ENCODE results near the gene POLRMT. TPM values are rescaled to one million over a fixed set of nuclear protein-coding genes. Genes with fewer than 3 reads are reported as not detected.

Gene POLRMT
- polyA plus RNA-seq, 1 of the 3 experiments (the other 2 are of a cell fraction) = 38.2 TPM

GRCh38 chr19:653425-653824 lies 20.1 kb upstream of the POLRMT start (continued):
- TF ChIP-seq CTCF (IDR thresholded peaks at IDR 0.05) = no peak
- TF ChIP-seq TAF1 (IDR thresholded peaks at IDR 0.05; ENCODE audit: borderline replicate concordance, low read depth, low read length) = no peak

DNA sequence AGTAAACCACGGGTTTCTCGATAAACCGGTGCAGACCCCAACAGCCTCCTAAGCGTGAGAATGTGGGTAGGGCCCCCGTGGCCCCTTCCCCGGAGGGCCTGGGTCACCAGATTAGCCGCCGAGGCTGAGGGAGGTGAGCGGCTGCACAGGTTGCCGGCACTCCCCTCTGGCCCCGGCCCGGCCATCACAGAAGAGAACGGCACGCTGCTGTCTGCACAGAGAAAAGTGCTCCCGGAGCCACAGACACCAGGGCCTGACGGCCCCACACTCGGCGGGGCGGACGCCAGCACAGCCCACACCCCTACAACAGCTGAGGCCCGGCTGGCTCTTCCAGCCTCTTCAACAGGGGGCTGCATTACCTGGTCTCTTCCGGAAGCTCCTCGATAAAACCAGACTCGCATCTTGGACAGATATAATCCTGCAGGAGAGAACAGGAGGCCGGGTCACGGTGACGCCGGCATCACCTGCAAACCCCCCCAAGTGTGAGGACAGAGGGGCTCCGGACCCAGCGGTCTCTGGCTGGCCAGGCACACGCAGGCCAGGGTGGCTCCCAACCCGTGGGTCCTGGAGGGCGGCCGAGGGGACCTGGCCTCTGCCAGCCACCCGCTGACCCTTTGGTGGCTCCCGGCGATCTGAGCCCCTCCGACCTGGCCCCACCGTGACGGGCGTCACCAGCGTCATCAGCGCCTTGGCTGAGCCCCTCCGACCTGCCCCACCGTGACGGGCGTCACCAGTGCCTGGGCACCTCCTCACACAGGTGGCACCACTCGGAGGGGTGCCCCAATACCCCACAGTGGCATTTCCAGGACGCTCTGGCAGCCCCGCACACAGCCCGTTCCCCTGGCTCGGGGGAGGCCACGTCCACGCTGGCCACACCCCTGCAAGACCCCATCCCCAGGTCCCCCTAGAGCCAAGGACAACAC lies 19.4 kb upstream of the POLRMT start:
- Histone ChIP-seq H3K4me2 (no peak overlapping the region), H3K36me3 (replicated peaks in 1 of 2; ENCODE audit: control insufficient read depth in 1 of 2, insufficient read depth in 2 of 2, low read length in 1 of 2) (peaks cover 0 to 36% of the 10 kb centered on the region in 2 experiments), H3F3A (replicated peaks; ENCODE audit: insufficient read depth) (no peaks in the 10 kb centered on the region), H3K9ac (no peak overlapping the region), H3K9me3 (no peaks in the 10 kb centered on the region), H3K27me3 (ENCODE audit: insufficient read depth) (no peaks in the 10 kb centered on the region), H3K4me3 (ENCODE audit: low read depth in 2 of 2, low read length in 1 of 2) (no peak overlapping the region), H2AFZ (ENCODE audit: low read depth) (no peak overlapping the region), H3K9me2 (no peaks in the 10 kb centered on the region), H3K27ac (ENCODE audit: low read depth in 2 of 2, low read length in 1 of 2) (no peak overlapping the region), H3K79me2 (ENCODE audit: insufficient read depth) (peaks cover 62% of the 10 kb centered on the region), H3K4me1 (ENCODE audit: control insufficient read depth in 1 of 2, insufficient read depth in 2 of 2, low read depth in 1 of 2, low read length in 1 of 2) (no peaks in the 10 kb centered on the region), H4K20me1 (ENCODE audit: insufficient read depth) (peaks cover 59% of the 10 kb centered on the region)
- ChIA-PET POLR2A (no interaction called here), CTCF (no interaction called here)
- TF ChIP-seq FOXM1 (IDR thresholded peaks at IDR 0.05; ENCODE audit: low read depth) (no peak), GABPA (IDR thresholded peaks at IDR 0.05; ENCODE audit: low read depth) (no peak), GATA2 (CRISPR knock-in tag; IDR thresholded peaks at IDR 0.05) (no peak), TAF1 (IDR thresholded peaks at IDR 0.05; ENCODE audit: borderline replicate concordance, low read depth, low read length) (no peak), EZH2phosphoT487 (IDR thresholded peaks at IDR 0.05; ENCODE audit: borderline replicate concordance, low read depth) (no peak), MXI1 (IDR thresholded peaks at IDR 0.05; ENCODE audit: low read depth, low read length) (no peak), MEF2A (IDR thresholded peaks at IDR 0.05; ENCODE audit: borderline replicate concordance, low read depth) (no peak), ELF1 (IDR thresholded peaks at IDR 0.05) (no peak), CHD2 (IDR thresholded peaks at IDR 0.05; ENCODE audit: low read length, partially characterized antibody) (no peak), POLR2AphosphoS5 (IDR thresholded peaks at IDR 0.05; ENCODE audit: low read depth, low read length) (no peak)
- TF ChIP-seq, protein P1, sequence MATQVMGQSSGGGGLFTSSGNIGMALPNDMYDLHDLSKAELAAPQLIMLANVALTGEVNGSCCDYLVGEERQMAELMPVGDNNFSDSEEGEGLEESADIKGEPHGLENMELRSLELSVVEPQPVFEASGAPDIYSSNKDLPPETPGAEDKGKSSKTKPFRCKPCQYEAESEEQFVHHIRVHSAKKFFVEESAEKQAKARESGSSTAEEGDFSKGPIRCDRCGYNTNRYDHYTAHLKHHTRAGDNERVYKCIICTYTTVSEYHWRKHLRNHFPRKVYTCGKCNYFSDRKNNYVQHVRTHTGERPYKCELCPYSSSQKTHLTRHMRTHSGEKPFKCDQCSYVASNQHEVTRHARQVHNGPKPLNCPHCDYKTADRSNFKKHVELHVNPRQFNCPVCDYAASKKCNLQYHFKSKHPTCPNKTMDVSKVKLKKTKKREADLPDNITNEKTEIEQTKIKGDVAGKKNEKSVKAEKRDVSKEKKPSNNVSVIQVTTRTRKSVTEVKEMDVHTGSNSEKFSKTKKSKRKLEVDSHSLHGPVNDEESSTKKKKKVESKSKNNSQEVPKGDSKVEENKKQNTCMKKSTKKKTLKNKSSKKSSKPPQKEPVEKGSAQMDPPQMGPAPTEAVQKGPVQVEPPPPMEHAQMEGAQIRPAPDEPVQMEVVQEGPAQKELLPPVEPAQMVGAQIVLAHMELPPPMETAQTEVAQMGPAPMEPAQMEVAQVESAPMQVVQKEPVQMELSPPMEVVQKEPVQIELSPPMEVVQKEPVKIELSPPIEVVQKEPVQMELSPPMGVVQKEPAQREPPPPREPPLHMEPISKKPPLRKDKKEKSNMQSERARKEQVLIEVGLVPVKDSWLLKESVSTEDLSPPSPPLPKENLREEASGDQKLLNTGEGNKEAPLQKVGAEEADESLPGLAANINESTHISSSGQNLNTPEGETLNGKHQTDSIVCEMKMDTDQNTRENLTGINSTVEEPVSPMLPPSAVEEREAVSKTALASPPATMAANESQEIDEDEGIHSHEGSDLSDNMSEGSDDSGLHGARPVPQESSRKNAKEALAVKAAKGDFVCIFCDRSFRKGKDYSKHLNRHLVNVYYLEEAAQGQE (IDR thresholded peaks at IDR 0.05; ENCODE audit: low read depth, low read length) = no peak
- TF ChIP-seq, protein P2, sequence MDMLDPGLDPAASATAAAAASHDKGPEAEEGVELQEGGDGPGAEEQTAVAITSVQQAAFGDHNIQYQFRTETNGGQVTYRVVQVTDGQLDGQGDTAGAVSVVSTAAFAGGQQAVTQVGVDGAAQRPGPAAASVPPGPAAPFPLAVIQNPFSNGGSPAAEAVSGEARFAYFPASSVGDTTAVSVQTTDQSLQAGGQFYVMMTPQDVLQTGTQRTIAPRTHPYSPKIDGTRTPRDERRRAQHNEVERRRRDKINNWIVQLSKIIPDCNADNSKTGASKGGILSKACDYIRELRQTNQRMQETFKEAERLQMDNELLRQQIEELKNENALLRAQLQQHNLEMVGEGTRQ (IDR thresholded peaks at IDR 0.05; ENCODE audit: borderline replicate concordance, low read depth, low read length) = no peak
- TF ChIP-seq, protein P3, sequence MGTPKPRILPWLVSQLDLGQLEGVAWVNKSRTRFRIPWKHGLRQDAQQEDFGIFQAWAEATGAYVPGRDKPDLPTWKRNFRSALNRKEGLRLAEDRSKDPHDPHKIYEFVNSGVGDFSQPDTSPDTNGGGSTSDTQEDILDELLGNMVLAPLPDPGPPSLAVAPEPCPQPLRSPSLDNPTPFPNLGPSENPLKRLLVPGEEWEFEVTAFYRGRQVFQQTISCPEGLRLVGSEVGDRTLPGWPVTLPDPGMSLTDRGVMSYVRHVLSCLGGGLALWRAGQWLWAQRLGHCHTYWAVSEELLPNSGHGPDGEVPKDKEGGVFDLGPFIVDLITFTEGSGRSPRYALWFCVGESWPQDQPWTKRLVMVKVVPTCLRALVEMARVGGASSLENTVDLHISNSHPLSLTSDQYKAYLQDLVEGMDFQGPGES (IDR thresholded peaks at IDR 0.05; ENCODE audit: low read depth, low read length) = no peak
- 95% methylated on average over 11 of the region's 54 CpGs for WGBS (ENCODE audit: low lambda C conversion rate)
- DNase-seq = no peak

All from SK-N-SH (cell line).